Neural progenitor cell (in vitro differentiated cells): ENCODE results near the gene CORT.

Source experiments
- EZH2 ChIP-seq: fragments of 200-600 bp; sonication (generic); IDR thresholded peaks from 2 replicates; pipeline ENCODE4 v1.6.1; 2017; ENCODE audit warnings: antibody characterized with exemption, mild to moderate bottlenecking, moderate library complexity
- EZH2phosphoT487 ChIP-seq: fragments of 200-600 bp; sonication (generic); IDR thresholded peaks from 2 replicates; pipeline ENCODE4 v1.6.1; 2017; ENCODE audit warnings: antibody characterized with exemption
- TF ChIP-seq, protein P1 (sequence below): fragments of 200-600 bp; sonication (generic); IDR thresholded peaks from 2 replicates; pipeline ENCODE4 v1.5.1; 2017; ENCODE audit warnings: antibody characterized with exemption, mild to moderate bottlenecking

GRCh38 chr1:10451287-10451686 is 1.5 kb downstream of the CORT start:
- TF ChIP-seq, protein P1, sequence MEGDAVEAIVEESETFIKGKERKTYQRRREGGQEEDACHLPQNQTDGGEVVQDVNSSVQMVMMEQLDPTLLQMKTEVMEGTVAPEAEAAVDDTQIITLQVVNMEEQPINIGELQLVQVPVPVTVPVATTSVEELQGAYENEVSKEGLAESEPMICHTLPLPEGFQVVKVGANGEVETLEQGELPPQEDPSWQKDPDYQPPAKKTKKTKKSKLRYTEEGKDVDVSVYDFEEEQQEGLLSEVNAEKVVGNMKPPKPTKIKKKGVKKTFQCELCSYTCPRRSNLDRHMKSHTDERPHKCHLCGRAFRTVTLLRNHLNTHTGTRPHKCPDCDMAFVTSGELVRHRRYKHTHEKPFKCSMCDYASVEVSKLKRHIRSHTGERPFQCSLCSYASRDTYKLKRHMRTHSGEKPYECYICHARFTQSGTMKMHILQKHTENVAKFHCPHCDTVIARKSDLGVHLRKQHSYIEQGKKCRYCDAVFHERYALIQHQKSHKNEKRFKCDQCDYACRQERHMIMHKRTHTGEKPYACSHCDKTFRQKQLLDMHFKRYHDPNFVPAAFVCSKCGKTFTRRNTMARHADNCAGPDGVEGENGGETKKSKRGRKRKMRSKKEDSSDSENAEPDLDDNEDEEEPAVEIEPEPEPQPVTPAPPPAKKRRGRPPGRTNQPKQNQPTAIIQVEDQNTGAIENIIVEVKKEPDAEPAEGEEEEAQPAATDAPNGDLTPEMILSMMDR = no peak
- no peak for TF ChIP-seq EZH2phosphoT487
- TF ChIP-seq EZH2 = no peak
